ENCODE results near the gene USP48.

USP48 gene

GRCh38 chr1:21736876-21737275 lies 46.1 kb downstream of the USP48 start:
- no peak for DNase-seq

GRCh38 chr1:21736011-21736410 lies 46.9 kb downstream of the USP48 start:
- DNase-seq, result no peak

- DNase-seq, result no peak
Observed at GRCh38 chr1:21734526-21734925, 48.4 kb downstream of the USP48 start.

- DNase-seq, result no peak
Observed at GRCh38 chr1:21732664-21733063, 50.3 kb downstream of the USP48 start.

GRCh38 chr1:21725748-21726392 lies 57.1 kb downstream of the USP48 start:
- DNase-seq, result no peak

GRCh38 chr1:21724570-21724969 lies 58.4 kb downstream of the USP48 start:
- no peak for DNase-seq

- DNase-seq, result no peak
Observed at GRCh38 chr1:21724098-21724497, 58.9 kb downstream of the USP48 start.

GRCh38 chr1:21721295-21721985 lies 61.5 kb downstream of the USP48 start:
- no peak for DNase-seq

- DNase-seq, result no peak
Observed at GRCh38 chr1:21716169-21716568, 66.8 kb downstream of the USP48 start.

- DNase-seq, result no peak
Observed at GRCh38 chr1:21707891-21708290, 75.1 kb downstream of the USP48 start.

GRCh38 chr1:21707086-21707840 lies 75.7 kb downstream of the USP48 start:
- no peak for DNase-seq

GRCh38 chr1:21706151-21706835 lies 76.7 kb downstream of the USP48 start:
- DNase-seq, result no peak

GRCh38 chr1:21705303-21705980 lies 77.5 kb downstream of the USP48 start:
- no peak for DNase-seq

GRCh38 chr1:21704145-21704544 lies 78.8 kb downstream of the USP48 start:
- no peak for DNase-seq

- DNase-seq, result no peak
Observed at GRCh38 chr1:21703318-21703963, 79.5 kb downstream of the USP48 start.

GRCh38 chr1:21702780-21703179 lies 80.2 kb downstream of the USP48 start:
- no peak for DNase-seq

GRCh38 chr1:21701401-21701800 lies 81.5 kb downstream of the USP48 start:
- DNase-seq, result no peak

- DNase-seq, result no peak
Observed at GRCh38 chr1:21700094-21700493, 82.9 kb downstream of the USP48 start.

GRCh38 chr1:21696931-21697330 lies 86.0 kb downstream of the USP48 start:
- no peak for DNase-seq

- no peak for DNase-seq
Observed at GRCh38 chr1:21693732-21694131, 89.2 kb downstream of the USP48 start.

- no peak for DNase-seq
Observed at GRCh38 chr1:21691739-21692138, 91.2 kb downstream of the USP48 start.

- no peak for DNase-seq
Observed at GRCh38 chr1:21689661-21690372, 93.1 kb downstream of the USP48 start.
